SU-DHL-6 (cell line): ENCODE data around the gene RGMB.
A peak's percentile ranks its signal among the peaks of the same experiment; 100 is the strongest.

Source experiments
- H2AFZ ChIP-seq: fragments of 200-600 bp; sonication (generic); 2 replicates; pipeline ENCODE4 v1.6.1; 2014; ENCODE audit warnings: low read depth, mild to moderate bottlenecking, moderate library complexity, mixed read lengths, antibody characterized with exemption, low read length; ENCODE audit not compliant: severe bottlenecking
- H3F3A ChIP-seq: fragments of 200-600 bp; shearing (Covaris generic); 2 replicates; pipeline ENCODE4 v1.6.0; 2016; ENCODE audit warnings: antibody characterized with exemption, mild to moderate bottlenecking; ENCODE audit not compliant: insufficient read depth
- H3K27ac ChIP-seq: fragments of 200-600 bp; sonication (generic); 2 replicates; pipeline ENCODE4 v1.5.1; 2016; ENCODE audit warnings: low read depth, mild to moderate bottlenecking, low read length, moderate library complexity, mixed read lengths
- H3K27me3 ChIP-seq: fragments of 200-600 bp; sonication (generic), shearing (Covaris generic); 2 replicates; pipeline ENCODE4 v1.6.0; 2014; ENCODE audit warnings: mild to moderate bottlenecking, low read length
- H3K36me3 ChIP-seq: fragments of 200-600 bp; sonication (generic); 2 replicates; pipeline ENCODE4 v1.6.1; 2014; ENCODE audit warnings: mild to moderate bottlenecking, low read length, mixed read lengths
- H3K4me2 ChIP-seq: fragments of 300-600, 200-600 bp; shearing (Covaris generic), sonication (generic); 2 replicates; pipeline ENCODE4 v1.6.0; 2014; ENCODE audit warnings: low read length, low read depth, mild to moderate bottlenecking; ENCODE audit not compliant: poor library complexity, severe bottlenecking
- H3K4me3 ChIP-seq: fragments of 200-600 bp; sonication (generic); 2 replicates; pipeline ENCODE4 v1.5.1; 2014; ENCODE audit warnings: antibody characterized with exemption, low read length, mild to moderate bottlenecking, mixed read lengths; ENCODE audit not compliant: insufficient read depth, poor library complexity, severe bottlenecking
- H3K79me2 ChIP-seq: fragments of 200-600 bp; sonication (generic); 2 replicates; pipeline ENCODE4 v1.6.1; 2014; ENCODE audit warnings: mild to moderate bottlenecking, low read length, moderate library complexity; ENCODE audit not compliant: insufficient read depth
- H3K9ac ChIP-seq: fragments of 200-600 bp; sonication (generic); 2 replicates; pipeline ENCODE4 v1.7.0; 2014; ENCODE audit warnings: mild to moderate bottlenecking, low read length
- H3K9me2 ChIP-seq: fragments of 200-600 bp; sonication (generic); replicated peaks from 2 replicates; pipeline ENCODE4 v1.6.1; 2014; ENCODE audit warnings: low read length; ENCODE audit not compliant: insufficient read depth
- H3K9me3 ChIP-seq: fragments of 200-600 bp; sonication (generic); 2 replicates; pipeline ENCODE4 v1.6.1; 2014; ENCODE audit warnings: low read length, mixed read lengths; ENCODE audit not compliant: insufficient read depth
- H4K20me1 ChIP-seq: fragments of 200-600 bp; sonication (generic); 2 replicates; pipeline ENCODE4 v1.6.1; 2014; ENCODE audit warnings: low read depth, mild to moderate bottlenecking, antibody characterized with exemption, low read length, moderate library complexity, mixed read lengths
- EZH2phosphoT487 ChIP-seq: fragments of 200-600 bp; sonication (generic), shearing (Covaris generic); conservative IDR thresholded peaks from 2 replicates; pipeline ENCODE4 v1.6.1; 2018; ENCODE audit warnings: mild to moderate bottlenecking, antibody characterized with exemption, low read length, moderate library complexity, mixed read lengths
- TF ChIP-seq, protein P1 (sequence below): fragments of 200-600 bp; sonication (generic); IDR thresholded peaks from one replicate; pipeline ENCODE4 v1.5.1; 2017; ENCODE audit warnings: antibody characterized with exemption, mild to moderate bottlenecking, low read length, moderate library complexity; ENCODE audit not compliant: insufficient read depth, poor library complexity, severe bottlenecking

RGMB gene

DNA sequence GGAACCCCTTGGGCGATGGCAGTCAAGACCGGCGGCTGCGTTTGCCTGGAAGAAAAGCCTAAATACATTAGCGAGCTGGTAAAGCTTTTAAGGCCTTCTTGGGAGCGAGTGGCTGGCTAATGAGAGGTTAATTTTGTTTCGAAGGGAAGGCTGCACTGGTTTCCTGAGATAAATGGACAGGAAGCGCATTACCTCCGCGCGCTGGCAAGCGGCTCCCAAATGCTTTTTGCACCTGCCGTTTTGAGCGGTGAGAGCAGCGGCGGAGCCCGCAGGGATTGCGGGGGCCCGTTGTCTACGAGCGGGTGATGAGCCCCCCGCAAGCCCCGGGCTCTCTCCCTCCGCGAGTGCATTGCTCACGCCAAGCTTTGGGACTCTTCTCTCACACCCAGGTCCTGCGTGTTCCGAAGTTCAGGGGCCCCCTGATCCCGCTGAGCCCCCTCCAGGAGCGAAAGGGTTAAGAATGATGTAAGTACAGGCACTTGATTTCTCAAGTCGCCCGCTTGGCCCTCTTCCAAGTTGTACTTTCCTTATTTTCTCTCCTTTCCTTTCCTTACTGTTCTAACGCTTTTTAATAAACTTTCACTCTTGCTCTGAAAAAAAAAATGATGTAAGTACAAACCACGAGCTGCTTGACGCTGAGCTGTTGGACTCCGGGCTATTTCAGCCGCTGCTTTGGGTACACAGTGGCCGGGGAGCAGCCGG lies 3.1 kb upstream of the RGMB start:
- H3K9me3 ChIP-seq, result no peaks in the 10 kb centered on the region
- no peaks in the 10 kb centered on the region for H3K36me3 ChIP-seq
- peak overlapping the region; percentile 57 for H2AFZ ChIP-seq
- H3K27me3 ChIP-seq, result no peaks in the 10 kb centered on the region
- TF ChIP-seq EZH2phosphoT487, result no peak
- TF ChIP-seq, protein P1, sequence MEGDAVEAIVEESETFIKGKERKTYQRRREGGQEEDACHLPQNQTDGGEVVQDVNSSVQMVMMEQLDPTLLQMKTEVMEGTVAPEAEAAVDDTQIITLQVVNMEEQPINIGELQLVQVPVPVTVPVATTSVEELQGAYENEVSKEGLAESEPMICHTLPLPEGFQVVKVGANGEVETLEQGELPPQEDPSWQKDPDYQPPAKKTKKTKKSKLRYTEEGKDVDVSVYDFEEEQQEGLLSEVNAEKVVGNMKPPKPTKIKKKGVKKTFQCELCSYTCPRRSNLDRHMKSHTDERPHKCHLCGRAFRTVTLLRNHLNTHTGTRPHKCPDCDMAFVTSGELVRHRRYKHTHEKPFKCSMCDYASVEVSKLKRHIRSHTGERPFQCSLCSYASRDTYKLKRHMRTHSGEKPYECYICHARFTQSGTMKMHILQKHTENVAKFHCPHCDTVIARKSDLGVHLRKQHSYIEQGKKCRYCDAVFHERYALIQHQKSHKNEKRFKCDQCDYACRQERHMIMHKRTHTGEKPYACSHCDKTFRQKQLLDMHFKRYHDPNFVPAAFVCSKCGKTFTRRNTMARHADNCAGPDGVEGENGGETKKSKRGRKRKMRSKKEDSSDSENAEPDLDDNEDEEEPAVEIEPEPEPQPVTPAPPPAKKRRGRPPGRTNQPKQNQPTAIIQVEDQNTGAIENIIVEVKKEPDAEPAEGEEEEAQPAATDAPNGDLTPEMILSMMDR, result no peak
- peaks cover 6% of the 10 kb centered on the region; the same call in 1 of the 2 replicates for H3K79me2 ChIP-seq
- peak overlapping the region; percentile 36 for H3K4me3 ChIP-seq
- H3K4me2 ChIP-seq, result peak overlapping the region; percentile 63
- peak overlapping the region; percentile 21; the same call in 1 of the 2 replicates for H3K9ac ChIP-seq
- H3K27ac ChIP-seq, result no peak overlapping the region
- no peaks in the 10 kb centered on the region for H3K9me2 ChIP-seq
- H4K20me1 ChIP-seq, result peaks cover 4% of the 10 kb centered on the region
- H3F3A ChIP-seq, result peaks cover 17% of the 10 kb centered on the region; the same call in 1 of the 2 replicates

DNA sequence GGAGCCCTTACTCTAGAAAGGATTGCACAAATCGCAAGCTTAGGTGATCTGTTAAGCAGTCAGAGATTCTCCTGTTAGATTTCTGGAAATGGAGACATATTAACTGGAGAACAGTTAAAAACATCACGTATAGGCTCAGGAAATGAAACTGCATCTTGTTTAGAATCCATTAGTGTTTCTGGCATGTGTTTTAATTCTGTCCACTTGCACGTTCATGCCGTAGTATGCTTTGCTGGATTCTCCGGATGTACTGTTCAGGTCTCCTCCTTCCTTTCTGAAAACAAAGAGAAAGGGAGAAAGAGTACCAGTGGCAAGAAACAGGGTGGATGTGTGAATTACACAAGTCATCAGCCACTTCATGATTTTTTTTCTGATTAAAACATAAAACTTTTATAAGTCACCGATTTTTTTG lies 2.5 kb upstream of the RGMB start:
- Histone ChIP-seq H3K9ac (peak overlapping the region; percentile 21), H3K9me2 (no peaks in the 10 kb centered on the region), H4K20me1 (peaks cover 9% of the 10 kb centered on the region), H3K36me3 (no peaks in the 10 kb centered on the region), H3K79me2 (peaks cover 11% of the 10 kb centered on the region; the same call in 1 of the 2 replicates), H3K4me2 (peak overlapping the region; percentile 63), H3K27ac (no peak overlapping the region), H2AFZ (peak overlapping the region; percentile 57), H3K4me3 (peak overlapping the region; percentile 36), H3K27me3 (no peaks in the 10 kb centered on the region), H3F3A (peaks cover 17% of the 10 kb centered on the region; the same call in 1 of the 2 replicates), H3K9me3 (no peaks in the 10 kb centered on the region)
- no peak for TF ChIP-seq EZH2phosphoT487
- TF ChIP-seq, protein P1, result no peak

DNA sequence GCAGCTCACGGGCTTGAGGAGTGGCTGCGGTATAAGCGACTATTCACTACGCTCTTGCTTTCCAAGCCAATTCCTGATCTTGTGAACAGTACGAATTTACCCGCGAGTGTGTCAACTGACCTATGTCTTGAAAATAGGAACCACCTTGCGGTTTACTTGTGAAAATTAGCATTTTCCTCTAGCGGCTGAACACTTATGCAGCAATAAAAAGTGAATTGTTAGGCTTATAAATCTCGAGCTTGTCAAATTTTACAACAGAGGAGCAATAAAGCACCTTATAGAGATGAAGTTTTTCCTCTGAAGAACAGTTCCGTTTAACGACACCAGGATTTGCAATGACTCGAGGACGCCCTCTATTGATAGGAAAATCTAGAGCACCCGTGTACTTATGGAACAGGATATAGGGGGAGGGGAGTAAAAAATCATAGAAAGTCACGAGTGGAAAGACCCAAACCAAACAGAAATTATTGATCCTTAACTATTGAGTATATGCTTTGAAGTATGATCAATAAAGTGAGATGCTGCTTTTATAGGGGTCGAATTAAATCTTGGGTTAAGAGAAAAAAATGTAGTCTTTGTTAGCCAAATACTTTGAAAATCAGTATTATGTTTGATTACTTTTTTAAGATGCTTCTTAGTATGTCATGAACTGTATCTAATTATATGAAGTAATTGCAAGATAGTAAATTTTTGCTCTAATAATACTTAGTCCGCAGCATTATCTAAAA lies 1.9 kb upstream of the RGMB start:
- H3K36me3 ChIP-seq, result no peaks in the 10 kb centered on the region
- H3F3A ChIP-seq, result peaks cover 17% of the 10 kb centered on the region; the same call in 1 of the 2 replicates
- H3K4me3 ChIP-seq, result peak overlapping the region; percentile 36
- peak overlapping the region; percentile 21 for H3K9ac ChIP-seq
- H3K9me2 ChIP-seq, result no peaks in the 10 kb centered on the region
- peak overlapping the region; percentile 63 for H3K4me2 ChIP-seq
- H4K20me1 ChIP-seq, result peaks cover 13% of the 10 kb centered on the region
- peaks cover 11% of the 10 kb centered on the region; the same call in 1 of the 2 replicates for H3K79me2 ChIP-seq
- no peaks in the 10 kb centered on the region for H3K9me3 ChIP-seq
- TF ChIP-seq EZH2phosphoT487, result no peak
- TF ChIP-seq, protein P1, result peak; percentile 88
- H3K27ac ChIP-seq, result no peak overlapping the region
- peak overlapping the region; percentile 57 for H2AFZ ChIP-seq
- H3K27me3 ChIP-seq, result no peaks in the 10 kb centered on the region
